ENCODE data around the gene DSEL.

DSEL gene

GRCh38 chr18:67456711-67457110, 59.8 kb downstream of the DSEL start:
- TF ChIP-seq TAF1 (IDR thresholded peaks at IDR 0.05; ENCODE audit: borderline replicate concordance, low read depth, low read length): no peak
- TF ChIP-seq POLR2A (IDR thresholded peaks at IDR 0.05; ENCODE audit: low read depth, low read length): no peak
- no peak for TF ChIP-seq POLR2AphosphoS5 (IDR thresholded peaks at IDR 0.05; ENCODE audit: low read depth, low read length)
- DNase-seq (ENCODE audit: insufficient read length) (no peak), FAIRE-seq (no peak)

Measured in GM12892 (cell line).